ENCODE measurements around the gene INKA2. TPM values are rescaled to one million over a fixed set of nuclear protein-coding genes. Genes with fewer than 3 reads are reported as not detected.
"Not testable (repeated sequence)": the region's sequence is repeated elsewhere in the genome, so short reads cannot be mapped to it uniquely, and the experiment has no call there.

INKA2 gene
- total RNA-seq, 1 donor from 2014 or later: 3.0 TPM

GRCh38 chr1:111743679-111744101 is 4.5 kb upstream of the INKA2 start:
- no peak for TF ChIP-seq CTCF (IDR thresholded peaks at IDR 0.05; ENCODE audit: insufficient read depth, low read length, poor library complexity, severe bottlenecking)
- Histone ChIP-seq H3K4me3 (ENCODE audit: low read depth, low read length) (no peak overlapping the region), H3K27me3 (ENCODE audit: control insufficient read depth, insufficient read depth, low read length) (peaks cover 7% of the 10 kb centered on the region), H3K36me3 (ENCODE audit: control insufficient read depth, insufficient read depth, low read length) (no peaks in the 10 kb centered on the region)
- DNase-seq (ENCODE audit: low read depth): no peak

- TF ChIP-seq CTCF (IDR thresholded peaks at IDR 0.05; ENCODE audit: insufficient read depth, low read length, poor library complexity, severe bottlenecking): no peak
- Histone ChIP-seq H3K27me3 (ENCODE audit: control insufficient read depth, insufficient read depth, low read length) (peaks cover 7% of the 10 kb centered on the region), H3K36me3 (ENCODE audit: control insufficient read depth, insufficient read depth, low read length) (no peaks in the 10 kb centered on the region), H3K4me3 (ENCODE audit: low read depth, low read length) (no peak overlapping the region)
- no peak for DNase-seq (ENCODE audit: low read depth)
Measured at GRCh38 chr1:111742938-111743549, 3.8 kb upstream of the INKA2 start.

DNA sequence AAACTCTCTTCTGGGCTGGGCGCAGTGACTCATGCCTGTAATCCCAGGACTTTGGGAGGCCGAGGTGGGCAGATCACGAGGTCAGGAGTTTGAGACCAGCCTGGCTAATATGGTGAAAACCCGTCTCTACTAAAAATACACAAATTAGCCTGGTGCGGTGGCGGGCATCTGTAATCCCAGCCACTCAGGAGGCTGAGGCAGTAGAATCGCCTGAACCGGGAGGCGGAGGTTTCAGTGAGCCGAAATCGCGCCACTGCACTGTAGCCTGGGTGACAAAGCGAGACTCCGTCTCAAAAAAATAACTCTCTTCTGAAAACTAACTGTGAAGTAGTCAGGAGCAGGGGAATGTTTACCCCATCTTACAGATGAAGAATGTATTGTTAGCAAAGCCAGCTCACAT is 3.1 kb upstream of the INKA2 start:
- not testable (repeated sequence) for H3K27me3 ChIP-seq (ENCODE audit: control insufficient read depth, insufficient read depth, low read length); DNase-seq (ENCODE audit: low read depth); H3K4me3 ChIP-seq (ENCODE audit: low read depth, low read length); H3K36me3 ChIP-seq (ENCODE audit: control insufficient read depth, insufficient read depth, low read length)

- Histone ChIP-seq H3K36me3 (ENCODE audit: control insufficient read depth, insufficient read depth, low read length) (no peaks in the 10 kb centered on the region), H3K27me3 (ENCODE audit: control insufficient read depth, insufficient read depth, low read length) (peaks cover 9% of the 10 kb centered on the region), H3K4me3 (ENCODE audit: low read depth, low read length) (peak overlapping the region; percentile 54)
- TF ChIP-seq CTCF (IDR thresholded peaks at IDR 0.05; ENCODE audit: insufficient read depth, low read length, poor library complexity, severe bottlenecking): no peak
- DNase-seq (ENCODE audit: low read depth): no peak
Measured at GRCh38 chr1:111739925-111740765, 950 bp upstream of the INKA2 start.

DNA sequence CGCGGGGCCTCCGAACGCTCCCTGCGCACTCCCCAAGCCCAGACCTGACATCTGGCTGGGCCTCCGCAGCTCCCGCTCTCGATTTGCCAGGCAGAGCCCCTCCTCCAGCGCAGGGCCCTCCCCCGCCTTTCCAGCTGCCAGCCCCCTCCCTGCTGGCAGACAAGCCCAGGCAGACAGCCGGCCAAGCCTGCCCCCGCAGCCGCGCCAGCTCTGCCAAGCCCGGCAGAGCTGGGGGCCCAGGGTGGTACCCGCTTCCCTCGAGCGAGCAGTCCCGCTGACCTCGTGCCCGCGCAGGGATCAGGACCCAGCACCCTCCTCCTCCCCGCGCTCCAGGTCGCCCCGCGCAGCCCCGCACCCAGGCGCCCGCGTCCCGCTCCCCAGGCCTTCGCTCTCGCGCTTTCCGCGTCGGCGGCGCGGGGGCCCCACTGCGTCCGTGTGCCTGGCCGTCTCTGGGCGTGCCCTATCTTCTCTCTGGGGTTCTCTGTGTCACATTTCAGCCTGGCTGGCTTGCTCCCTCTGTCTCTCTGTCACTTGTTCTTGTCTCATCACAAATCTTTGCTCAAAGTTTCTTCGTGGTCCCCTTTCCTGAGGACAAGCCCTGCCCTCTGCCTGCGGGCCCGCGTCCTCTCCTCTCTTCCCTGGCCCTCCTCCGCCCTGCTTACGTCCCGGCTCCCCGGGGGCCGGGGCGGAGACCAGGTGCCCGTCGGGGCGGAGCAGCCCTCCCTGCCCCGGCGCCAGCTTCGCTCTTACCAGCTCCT is 580 bp downstream of the INKA2 start:
- no peaks in the 10 kb centered on the region for H3K36me3 ChIP-seq (ENCODE audit: control insufficient read depth, insufficient read depth, low read length)
- DNase-seq (ENCODE audit: low read depth): no peak
- peak overlapping the region; percentile 54 for H3K4me3 ChIP-seq (ENCODE audit: low read depth, low read length)
- TF ChIP-seq CTCF (IDR thresholded peaks at IDR 0.05; ENCODE audit: insufficient read depth, low read length, poor library complexity, severe bottlenecking): no peak
- peaks cover 9% of the 10 kb centered on the region for H3K27me3 ChIP-seq (ENCODE audit: control insufficient read depth, insufficient read depth, low read length)

GRCh38 chr1:111738133-111738435 is 1.1 kb downstream of the INKA2 start:
- H3K36me3 ChIP-seq (ENCODE audit: control insufficient read depth, insufficient read depth, low read length): no peaks in the 10 kb centered on the region
- H3K27me3 ChIP-seq (ENCODE audit: control insufficient read depth, insufficient read depth, low read length): peaks cover 9% of the 10 kb centered on the region
- H3K4me3 ChIP-seq (ENCODE audit: low read depth, low read length): peak overlapping the region; percentile 54
- DNase-seq (ENCODE audit: low read depth): no peak
- TF ChIP-seq CTCF (IDR thresholded peaks at IDR 0.05; ENCODE audit: insufficient read depth, low read length, poor library complexity, severe bottlenecking): no peak

Measured in kidney epithelial cell (primary cell).